GM12801 (cell line): Measurements from ENCODE around the gene SAP130.

Source experiments
- TF ChIP-seq, protein P1 (sequence below): IDR thresholded peaks from one replicate; pipeline ENCODE4 v1.5.1; 2011; ENCODE audit warnings: control low read depth; ENCODE audit not compliant: insufficient read length; ENCODE audit errors: extremely low read depth

The SAP130 gene

DNA sequence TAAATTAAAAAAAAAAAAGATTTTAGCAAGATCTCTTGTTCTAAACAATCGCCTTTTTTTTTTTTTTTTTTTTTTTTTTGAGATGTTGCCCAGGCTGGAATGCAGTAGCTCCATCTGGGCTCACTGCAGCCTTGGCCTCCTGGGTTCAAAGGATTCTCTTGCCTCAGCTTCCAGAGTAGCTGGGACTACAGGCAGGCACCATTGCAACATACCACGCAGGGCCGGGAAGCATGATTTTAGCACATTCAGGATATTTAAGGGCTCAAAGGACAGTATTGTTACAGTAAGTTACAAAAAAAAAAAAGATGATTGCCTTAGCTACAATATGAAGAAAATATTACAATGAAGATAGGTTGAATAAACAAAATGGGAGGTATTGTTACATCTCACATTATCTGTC lies 29.5 kb upstream of the SAP130 start:
- TF ChIP-seq, protein P1, sequence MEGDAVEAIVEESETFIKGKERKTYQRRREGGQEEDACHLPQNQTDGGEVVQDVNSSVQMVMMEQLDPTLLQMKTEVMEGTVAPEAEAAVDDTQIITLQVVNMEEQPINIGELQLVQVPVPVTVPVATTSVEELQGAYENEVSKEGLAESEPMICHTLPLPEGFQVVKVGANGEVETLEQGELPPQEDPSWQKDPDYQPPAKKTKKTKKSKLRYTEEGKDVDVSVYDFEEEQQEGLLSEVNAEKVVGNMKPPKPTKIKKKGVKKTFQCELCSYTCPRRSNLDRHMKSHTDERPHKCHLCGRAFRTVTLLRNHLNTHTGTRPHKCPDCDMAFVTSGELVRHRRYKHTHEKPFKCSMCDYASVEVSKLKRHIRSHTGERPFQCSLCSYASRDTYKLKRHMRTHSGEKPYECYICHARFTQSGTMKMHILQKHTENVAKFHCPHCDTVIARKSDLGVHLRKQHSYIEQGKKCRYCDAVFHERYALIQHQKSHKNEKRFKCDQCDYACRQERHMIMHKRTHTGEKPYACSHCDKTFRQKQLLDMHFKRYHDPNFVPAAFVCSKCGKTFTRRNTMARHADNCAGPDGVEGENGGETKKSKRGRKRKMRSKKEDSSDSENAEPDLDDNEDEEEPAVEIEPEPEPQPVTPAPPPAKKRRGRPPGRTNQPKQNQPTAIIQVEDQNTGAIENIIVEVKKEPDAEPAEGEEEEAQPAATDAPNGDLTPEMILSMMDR: no peak

- TF ChIP-seq, protein P1: no peak
Measured at GRCh38 chr2:128054104-128054885, 26.4 kb upstream of the SAP130 start.

- TF ChIP-seq, protein P1: no peak
Measured at GRCh38 chr2:128053331-128053730, 25.5 kb upstream of the SAP130 start.

DNA sequence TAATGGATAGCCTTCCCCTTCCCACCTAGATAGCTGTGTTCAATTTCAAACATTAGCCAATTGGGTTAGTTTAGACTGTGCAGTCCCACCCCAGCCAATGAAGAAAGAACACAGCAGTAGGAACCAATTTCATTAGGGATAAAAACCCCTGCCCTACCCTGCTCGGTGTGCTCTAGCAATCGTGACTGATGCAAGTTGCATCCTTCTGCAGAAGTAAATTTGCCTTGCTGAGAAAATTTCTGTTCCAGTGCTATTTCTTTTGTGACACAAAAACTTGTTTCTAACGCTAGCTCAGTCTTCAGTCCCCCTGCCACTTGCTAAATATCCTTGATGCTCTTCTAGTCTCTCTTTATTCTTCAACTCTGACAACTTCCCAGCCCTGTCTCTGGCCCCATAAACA lies 15.2 kb upstream of the SAP130 start:
- TF ChIP-seq, protein P1: no peak

GRCh38 chr2:128041561-128041960 lies 13.7 kb upstream of the SAP130 start:
- TF ChIP-seq, protein P1: no peak

- TF ChIP-seq, protein P1: no peak
Measured at GRCh38 chr2:128040166-128040771, 12.4 kb upstream of the SAP130 start.

DNA sequence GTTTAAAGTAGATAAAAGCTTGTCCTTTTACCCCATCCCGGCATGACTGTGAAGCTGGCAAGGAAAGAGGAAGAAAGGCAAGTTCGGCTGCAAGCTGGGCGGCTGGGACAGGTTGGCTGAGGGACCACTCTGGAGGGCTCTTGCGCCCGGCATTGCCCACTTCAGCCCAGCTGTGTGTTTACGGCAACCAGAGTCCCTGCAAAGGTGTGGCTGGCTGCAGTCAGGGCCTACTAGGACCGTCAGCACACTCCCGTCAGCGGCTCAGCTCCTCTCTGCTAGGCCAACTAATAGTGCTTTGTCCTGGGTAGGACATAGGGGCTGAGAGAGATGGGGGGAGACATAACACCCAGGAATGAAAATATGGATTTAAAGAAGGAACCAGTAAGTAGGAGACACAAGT lies 11.7 kb upstream of the SAP130 start:
- TF ChIP-seq, protein P1: no peak
